Stomach smooth muscle (tissue), 2 donors: Measurements from ENCODE around the gene LRMDA.

Source experiments
- H3K27ac ChIP-seq: one replicate; pipeline ENCODE4 v1.7.0; 2013; ENCODE audit warnings: mild to moderate bottlenecking, low read length, inconsistent platforms
- H3K27me3 ChIP-seq, 2 donors: one replicate each; pipeline ENCODE4 v1.7.0; 2013; ENCODE audit warnings: low read length in 2 of 2; ENCODE audit not compliant: insufficient read depth in 2 of 2, control insufficient read depth in 1 of 2
- H3K36me3 ChIP-seq, 2 donors: one replicate each; pipeline ENCODE4 v1.7.0; 2013; ENCODE audit warnings: low read length in 2 of 2; ENCODE audit not compliant: control insufficient read depth in 2 of 2, insufficient read depth in 2 of 2
- H3K4me1 ChIP-seq: one replicate; pipeline ENCODE4 v1.7.0; 2013; ENCODE audit warnings: low read length; ENCODE audit not compliant: control insufficient read depth, insufficient read depth
- H3K4me3 ChIP-seq, 2 donors: one replicate each; pipeline ENCODE4 v1.7.0; 2013; ENCODE audit warnings: low read length in 2 of 2
- H3K9ac ChIP-seq, 2 donors: one replicate each; pipeline ENCODE4 v1.7.0; 2013; ENCODE audit warnings: low read length in 2 of 2, mild to moderate bottlenecking in 1 of 2
- H3K9me3 ChIP-seq, 2 donors: one replicate each; pipeline ENCODE4 v1.7.0; 2013; ENCODE audit warnings: low read length in 2 of 2; ENCODE audit not compliant: control insufficient read depth in 2 of 2
- donor health status: healthy.
- donor health status: Pancreatic carcinoma.

LRMDA gene

GRCh38 chr10:75889051-75889450 is 457.6 kb downstream of the LRMDA start:
- Histone ChIP-seq H3K36me3 (no peaks in the 10 kb centered on the region), H3K27me3 (no peaks in the 10 kb centered on the region), H3K4me1 (no peaks in the 10 kb centered on the region), H3K9me3 (no peaks in the 10 kb centered on the region), H3K4me3 (no peak overlapping the region), H3K27ac (no peak overlapping the region), H3K9ac (no peak overlapping the region)

- no peak overlapping the region for H3K27ac ChIP-seq
- no peaks in the 10 kb centered on the region for H3K9me3 ChIP-seq
- H3K4me1 ChIP-seq, result no peaks in the 10 kb centered on the region
- H3K9ac ChIP-seq, result no peak overlapping the region
- H3K4me3 ChIP-seq, result no peak overlapping the region
- H3K27me3 ChIP-seq, result no peaks in the 10 kb centered on the region
- no peaks in the 10 kb centered on the region for H3K36me3 ChIP-seq
These were observed 463.3 kb downstream of the LRMDA start for GRCh38 chr10:75894761-75895160.

GRCh38 chr10:75895259-75895658 is 463.8 kb downstream of the LRMDA start:
- Histone ChIP-seq H3K36me3 (no peaks in the 10 kb centered on the region), H3K27me3 (no peaks in the 10 kb centered on the region), H3K27ac (no peak overlapping the region)

GRCh38 chr10:75899816-75900390 is 468.5 kb downstream of the LRMDA start:
- Histone ChIP-seq H3K4me3 (no peak overlapping the region), H3K27ac (no peak overlapping the region), H3K27me3 (no peaks in the 10 kb centered on the region), H3K9ac (no peak overlapping the region), H3K36me3 (no peaks in the 10 kb centered on the region), H3K9me3 (no peaks in the 10 kb centered on the region), H3K4me1 (no peaks in the 10 kb centered on the region)

More at GRCh38 chr10:75895259-75895658, 463.8 kb downstream of the LRMDA start:
- no peak overlapping the region for H3K9ac ChIP-seq
- H3K4me1 ChIP-seq, result no peaks in the 10 kb centered on the region
- H3K4me3 ChIP-seq, result no peak overlapping the region
- H3K9me3 ChIP-seq, result no peaks in the 10 kb centered on the region

GRCh38 chr10:75902816-75903215 is 471.4 kb downstream of the LRMDA start:
- Histone ChIP-seq H3K9ac (no peak overlapping the region), H3K27ac (no peak overlapping the region), H3K27me3 (no peaks in the 10 kb centered on the region)

GRCh38 chr10:75904499-75905283 is 473.3 kb downstream of the LRMDA start:
- no peaks in the 10 kb centered on the region for H3K36me3 ChIP-seq
- H3K4me1 ChIP-seq, result no peaks in the 10 kb centered on the region
- no peaks in the 10 kb centered on the region for H3K9me3 ChIP-seq
- H3K27me3 ChIP-seq, result no peaks in the 10 kb centered on the region
- H3K4me3 ChIP-seq, result no peak overlapping the region
- no peak overlapping the region for H3K27ac ChIP-seq
- H3K9ac ChIP-seq, result no peak overlapping the region

More at GRCh38 chr10:75902816-75903215, 471.4 kb downstream of the LRMDA start:
- no peak overlapping the region for H3K4me3 ChIP-seq
- H3K36me3 ChIP-seq, result no peaks in the 10 kb centered on the region
- H3K4me1 ChIP-seq, result no peaks in the 10 kb centered on the region
- no peaks in the 10 kb centered on the region for H3K9me3 ChIP-seq

GRCh38 chr10:75905490-75905889 is 474.1 kb downstream of the LRMDA start:
- Histone ChIP-seq H3K9ac (no peak overlapping the region), H3K4me1 (no peaks in the 10 kb centered on the region)

GRCh38 chr10:75910032-75910431 is 478.6 kb downstream of the LRMDA start:
- no peak overlapping the region for H3K27ac ChIP-seq
- H3K4me1 ChIP-seq, result no peaks in the 10 kb centered on the region
- no peaks in the 10 kb centered on the region for H3K9me3 ChIP-seq
- H3K27me3 ChIP-seq, result no peaks in the 10 kb centered on the region
- H3K36me3 ChIP-seq, result no peaks in the 10 kb centered on the region
- no peak overlapping the region for H3K4me3 ChIP-seq
- no peak overlapping the region for H3K9ac ChIP-seq

More at GRCh38 chr10:75905490-75905889, 474.1 kb downstream of the LRMDA start:
- Histone ChIP-seq H3K27ac (no peak overlapping the region), H3K27me3 (no peaks in the 10 kb centered on the region), H3K9me3 (no peaks in the 10 kb centered on the region), H3K4me3 (no peak overlapping the region), H3K36me3 (no peaks in the 10 kb centered on the region)

GRCh38 chr10:75911426-75911825 is 480.0 kb downstream of the LRMDA start:
- Histone ChIP-seq H3K9ac (no peak overlapping the region), H3K9me3 (no peaks in the 10 kb centered on the region), H3K27ac (no peak overlapping the region), H3K4me1 (no peaks in the 10 kb centered on the region), H3K36me3 (no peaks in the 10 kb centered on the region), H3K27me3 (no peaks in the 10 kb centered on the region), H3K4me3 (no peak overlapping the region)

- H3K4me1 ChIP-seq, result peaks cover 3% of the 10 kb centered on the region
- no peak overlapping the region for H3K27ac ChIP-seq
- H3K9ac ChIP-seq, result no peak overlapping the region
- H3K9me3 ChIP-seq, result no peaks in the 10 kb centered on the region
- H3K36me3 ChIP-seq, result no peaks in the 10 kb centered on the region
- no peak overlapping the region for H3K4me3 ChIP-seq
- no peaks in the 10 kb centered on the region for H3K27me3 ChIP-seq
These were observed 485.5 kb downstream of the LRMDA start for GRCh38 chr10:75916906-75917305.

GRCh38 chr10:75919913-75920312 is 488.5 kb downstream of the LRMDA start:
- Histone ChIP-seq H3K9ac (no peak overlapping the region), H3K27me3 (no peaks in the 10 kb centered on the region), H3K36me3 (no peaks in the 10 kb centered on the region), H3K4me1 (peaks cover 3% of the 10 kb centered on the region), H3K27ac (no peak overlapping the region), H3K9me3 (no peaks in the 10 kb centered on the region), H3K4me3 (no peak overlapping the region)
